ENCODE results near the gene ZBTB3. TPM values are rescaled to one million over a fixed set of nuclear protein-coding genes. Genes with fewer than 3 reads are reported as not detected.

The ZBTB3 gene
- total RNA-seq = 14.8 TPM

GRCh38 chr11:62753736-62754603 is at the start of gene ZBTB3:
Gene ZBTB3 (minus strand): TSS chr11:62754160. CDS start chr11:62753664, 496 bp downstream.

DNA sequence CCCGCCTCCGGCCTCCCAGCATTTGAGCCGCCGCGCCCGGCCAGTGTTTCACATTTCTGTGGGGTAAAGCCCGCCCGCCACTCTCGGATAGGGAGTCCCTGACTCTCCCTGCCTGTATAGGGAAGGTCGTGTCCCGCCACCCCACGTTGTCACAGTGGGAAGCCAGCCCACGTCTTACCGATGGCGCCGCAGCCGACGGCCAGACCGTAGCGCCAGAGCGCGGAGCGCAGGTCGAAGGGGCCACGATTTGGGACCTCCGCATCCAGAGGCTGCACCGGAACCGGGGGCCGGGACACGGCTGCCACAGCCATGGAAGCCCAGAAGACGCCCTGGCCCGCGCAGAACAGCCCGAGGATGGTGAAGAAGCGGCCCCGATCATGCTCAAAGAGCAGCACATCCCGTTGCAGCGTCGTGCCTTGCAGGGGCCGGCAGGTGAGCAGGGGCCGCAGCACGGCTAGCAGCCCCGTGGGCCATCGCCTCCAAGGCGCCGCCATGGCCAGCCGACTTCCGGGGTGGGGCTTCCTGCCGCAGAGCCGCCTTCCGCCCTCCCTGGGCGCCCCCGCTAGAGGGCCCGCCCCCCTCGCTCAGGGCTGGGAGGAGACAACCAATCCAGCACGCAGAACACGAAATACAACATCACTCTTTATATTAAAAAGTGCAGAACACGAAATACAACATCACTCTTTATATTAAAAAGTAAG is 37.7 kb upstream of the ZBTB3 start, which contains the start of gene TMEM223:
TSS of gene TMEM223 (minus strand) at position 506 of the 701 bp plus-strand sequence. CDS start at position 494, 12 bp downstream.

GRCh38 chr11:62787005-62787759 is 33.2 kb upstream of the ZBTB3 start, which contains the start of gene TMEM179B:
Gene TMEM179B (plus strand): TSS chr11:62787402. CDS start chr11:62787432, 30 bp downstream.

DNA sequence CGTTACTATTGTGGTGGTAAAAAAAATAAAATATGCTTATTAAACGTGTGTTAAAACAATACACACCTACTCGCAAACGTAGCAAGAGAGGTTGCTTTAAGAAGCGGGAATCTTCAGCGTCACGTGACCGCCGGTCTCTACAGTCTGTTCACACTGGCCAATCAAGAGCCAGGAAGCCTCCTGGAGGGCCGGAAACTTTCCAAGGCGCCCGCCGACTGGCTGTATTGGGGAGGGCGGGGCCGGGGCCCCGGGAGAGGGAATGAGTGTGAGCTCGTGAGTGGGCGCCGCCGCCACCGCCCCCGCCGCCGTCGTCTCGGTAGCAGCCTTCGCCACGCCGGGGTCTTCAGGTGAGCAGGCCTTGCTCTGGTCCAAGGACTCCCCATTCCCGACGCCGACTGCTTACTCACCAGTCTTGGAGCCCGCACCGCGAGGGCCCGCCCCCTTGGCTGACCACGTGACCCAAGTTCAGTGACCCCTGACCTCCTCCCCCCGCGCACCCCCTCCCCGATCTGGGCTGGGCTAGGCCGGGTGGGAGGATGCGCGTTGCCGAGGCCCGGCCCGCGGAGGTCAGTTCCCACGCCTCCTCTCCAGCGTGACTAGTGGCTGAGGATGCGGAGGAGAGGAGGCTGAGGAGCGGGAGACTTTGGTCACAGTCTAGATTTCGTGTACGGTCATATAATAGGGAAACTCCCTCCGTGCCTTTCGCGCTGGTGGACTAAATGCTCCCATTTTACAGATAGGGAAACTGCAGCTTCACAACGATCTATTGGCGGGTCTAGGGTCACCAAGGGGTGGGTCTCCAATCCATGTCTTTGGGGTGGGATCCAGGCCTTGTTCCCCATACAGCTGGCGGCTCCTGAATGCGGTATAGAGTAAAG is 17.4 kb upstream of the ZBTB3 start, which contains the start of gene TAF6L:
TSS of gene TAF6L (plus strand) at position 253 of the 878 bp plus-strand sequence. CDS start 4,388 bp downstream, outside the sequence.

DNA sequence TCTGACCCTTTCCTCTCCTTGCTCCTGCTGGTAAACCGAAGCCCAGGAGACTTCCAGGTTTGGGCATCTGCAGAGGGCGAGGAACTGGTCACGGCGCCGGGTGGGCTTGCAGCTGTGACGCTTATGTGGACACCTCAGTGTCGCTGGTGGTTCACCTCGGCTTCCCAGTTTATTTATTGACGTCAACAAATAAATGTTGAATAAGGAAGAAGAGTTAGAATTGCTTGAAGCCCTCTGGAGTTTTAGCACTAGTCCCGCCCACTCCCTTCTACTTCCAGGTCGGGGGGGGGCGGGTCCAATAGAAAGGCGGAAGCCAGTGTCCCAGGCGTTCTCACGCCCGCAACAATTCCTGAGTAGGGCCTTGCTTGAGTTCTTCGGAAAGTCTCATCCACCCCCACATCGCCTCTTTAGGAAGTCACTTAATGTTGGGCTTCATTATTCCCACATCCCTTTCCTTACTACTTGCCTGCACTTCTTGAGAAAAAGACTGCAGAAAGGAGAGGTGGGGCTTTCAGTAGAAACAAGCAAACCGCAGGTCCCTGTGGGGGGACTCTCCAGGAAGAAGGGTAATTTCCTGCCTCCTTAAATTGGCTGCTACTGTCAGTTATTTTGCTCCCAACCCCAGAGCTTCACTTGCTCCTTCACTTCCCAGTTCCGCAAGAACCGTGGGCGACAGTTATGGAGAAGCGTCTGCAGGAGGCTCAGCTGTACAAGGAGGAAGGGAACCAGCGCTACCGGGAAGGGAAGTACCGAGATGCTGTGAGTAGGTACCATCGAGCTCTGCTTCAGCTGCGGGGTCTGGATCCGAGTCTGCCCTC is 25.6 kb downstream of the ZBTB3 start, which contains the start of gene TTC9C:
TSS of gene TTC9C (plus strand) at position 316 of the 818 bp plus-strand sequence. CDS start at position 679, 363 bp downstream.

DNA sequence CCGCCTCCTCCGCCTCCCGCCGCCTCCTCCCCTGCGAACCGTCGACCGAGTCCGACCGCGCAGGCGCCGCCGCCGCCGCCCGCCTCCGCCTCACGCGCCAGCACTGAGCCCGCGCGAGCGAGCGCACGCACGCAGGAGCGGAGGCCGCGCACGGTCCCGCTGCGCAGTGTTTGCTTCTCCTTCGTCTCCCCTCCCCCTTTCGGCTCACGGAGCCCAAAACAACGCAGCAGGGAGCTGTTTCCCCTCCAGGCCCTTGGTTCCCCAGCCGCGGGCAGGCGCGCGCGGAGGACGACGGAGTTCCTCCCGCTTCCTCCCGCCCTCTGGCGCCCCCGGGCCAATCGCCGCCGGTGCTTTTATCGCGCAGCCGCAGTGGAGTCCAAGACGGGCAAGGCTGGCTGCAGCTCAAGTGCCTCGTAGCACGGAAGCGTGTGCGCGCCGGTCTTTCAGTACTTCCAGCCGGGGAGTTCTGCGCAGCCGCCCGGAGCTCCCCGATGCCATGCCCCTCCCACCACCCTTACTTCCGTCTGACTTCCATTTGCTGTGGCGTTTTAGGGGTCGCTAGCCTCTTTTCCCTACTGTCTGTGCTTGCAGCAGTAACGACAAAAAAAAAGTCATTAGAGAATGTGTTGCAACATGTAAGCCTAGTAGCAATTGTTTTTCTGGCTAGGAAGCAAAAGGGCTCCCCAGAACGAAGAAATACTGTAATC is 26.6 kb downstream of the ZBTB3 start, which contains the start of gene HNRNPUL2:
TSS of gene HNRNPUL2 (minus strand) at position 293 of the 707 bp plus-strand sequence. CDS start 301 bp downstream, outside the sequence.

DNA sequence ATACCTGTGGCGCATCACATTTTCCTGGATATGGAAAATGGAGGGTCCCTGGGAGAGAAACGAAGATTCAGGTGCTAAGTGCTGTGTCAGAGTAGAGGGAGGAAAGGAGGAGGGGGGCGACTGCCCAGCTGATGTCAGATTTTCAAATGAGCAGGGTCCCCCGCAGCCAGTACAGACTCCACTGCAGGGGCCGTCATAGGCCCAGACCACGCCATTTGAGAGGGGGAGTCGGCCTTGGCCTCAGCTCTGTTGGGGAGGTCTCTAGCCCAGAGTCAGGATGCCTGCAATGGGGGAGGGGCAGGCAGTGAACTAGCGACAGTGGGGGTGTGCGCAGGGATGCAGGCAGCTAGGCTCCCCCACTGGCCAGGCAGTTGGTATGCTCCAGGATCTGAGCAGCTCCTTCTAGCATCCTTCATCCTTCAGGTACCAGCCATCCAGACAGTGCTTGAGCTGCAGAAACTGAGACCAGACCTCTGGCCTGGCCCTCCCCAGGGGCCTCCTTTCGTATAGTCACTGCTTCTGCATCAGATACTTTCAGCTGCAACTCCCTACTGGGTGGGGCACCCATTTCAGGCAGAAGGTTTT is 46.6 kb downstream of the ZBTB3 start, which contains the start of the genes BSCL2 and GNG3:
TSS of gene BSCL2 (minus strand) at position 148 of the 585 bp plus-strand sequence. CDS start 229 bp downstream, outside the sequence.
TSS of gene GNG3 (plus strand) at position 400 of the 585 bp plus-strand sequence. CDS start 620 bp downstream, outside the sequence.

Small RNA genes lying within 50 kb of the gene (small RNA-seq; reads per million reads assigned to genes)
- gene MIR6514 (ENCODE audit: low replicate concordance) = 0.09 reads per million

Other genes with a start within 250 kb of the ZBTB3 start
- gene AHNAK, start 207.4 kb downstream of the ZBTB3 start, total RNA-seq = 286 TPM
- gene EEF1G, start 180.3 kb downstream of the ZBTB3 start, total RNA-seq = 1,423 TPM
- 12.9 TPM for gene TUT1, start 162.6 kb downstream of the ZBTB3 start, total RNA-seq
- 79.0 TPM for gene MTA2, start 152.3 kb downstream of the ZBTB3 start, total RNA-seq
- gene EML3, start 141.4 kb downstream of the ZBTB3 start, total RNA-seq = 26.9 TPM
- gene ROM1, start 140.9 kb downstream of the ZBTB3 start, total RNA-seq = 1.6 TPM
- gene B3GAT3, start 132.2 kb downstream of the ZBTB3 start, total RNA-seq = 28.3 TPM
- 253 TPM for gene GANAB, start 107.5 kb downstream of the ZBTB3 start, total RNA-seq
- 23.0 TPM for gene INTS5, start 100.9 kb downstream of the ZBTB3 start, total RNA-seq
- gene C11orf98, start 89.0 kb downstream of the ZBTB3 start, total RNA-seq = 20.1 TPM
- gene CSKMT, start 88.8 kb downstream of the ZBTB3 start, total RNA-seq = 8.9 TPM
- 10.2 TPM for gene UQCC3, start 82.5 kb downstream of the ZBTB3 start, total RNA-seq
- 4.0 TPM for gene LBHD1, start 81.9 kb downstream of the ZBTB3 start, total RNA-seq
- gene UBXN1, start 75.1 kb downstream of the ZBTB3 start, total RNA-seq = 89.0 TPM
- 5.4 TPM for gene LRRN4CL, start 64.6 kb downstream of the ZBTB3 start, total RNA-seq
- 79.3 TPM for gene BSCL2, start 46.7 kb downstream of the ZBTB3 start, total RNA-seq
- gene GNG3, start 46.5 kb downstream of the ZBTB3 start, total RNA-seq = not detected
- gene HNRNPUL2, start 26.7 kb downstream of the ZBTB3 start, total RNA-seq = 39.5 TPM
- gene TTC9C, start 25.7 kb downstream of the ZBTB3 start, total RNA-seq = 34.4 TPM
- 87.4 TPM for gene POLR2G, start 7.4 kb upstream of the ZBTB3 start, total RNA-seq
- gene TAF6L, start 17.2 kb upstream of the ZBTB3 start, total RNA-seq = 36.1 TPM
- gene TMEM179B, start 33.2 kb upstream of the ZBTB3 start, total RNA-seq = 43.4 TPM
- 20.4 TPM for gene TMEM223, start 37.8 kb upstream of the ZBTB3 start, total RNA-seq
- gene NXF1, start 51.3 kb upstream of the ZBTB3 start, total RNA-seq = 37.9 TPM
- 34.2 TPM for gene STX5, start 77.9 kb upstream of the ZBTB3 start, total RNA-seq
- not detected for gene TEX54, start 78.7 kb upstream of the ZBTB3 start, total RNA-seq
- gene WDR74, start 85.4 kb upstream of the ZBTB3 start, total RNA-seq = 33.6 TPM
- 139 TPM for gene SLC3A2, start 126.7 kb upstream of the ZBTB3 start, total RNA-seq
- gene CHRM1, start 167.2 kb upstream of the ZBTB3 start, total RNA-seq = not detected
- 9.7 TPM for gene SLC22A6, start 230.8 kb upstream of the ZBTB3 start, total RNA-seq

Data from metanephros (tissue), 2 donors.